Lung (tissue), 12 donors: ENCODE results near the gene PTPN3. TPM values are rescaled to one million over a fixed set of nuclear protein-coding genes. Genes with fewer than 3 reads are reported as not detected.

Source experiments
- ATAC-seq: fragments of 200-7000 bp; cut with Tn5 transposase; one replicate; pipeline ENCODE4 v1.9.1; 2020; ENCODE audit warnings: moderate number of reproducible peaks; ENCODE audit not compliant: insufficient read depth, low FRiP score
- DNase-seq, 3 donors: peaks; one replicate each; pipeline ENCODE4 v3.0.0-alpha.2; 2013 to 2017
- H3K27ac ChIP-seq, 2 donors: one replicate each; pipeline ENCODE4 v1.5.1; 2013; ENCODE audit warnings: mild to moderate bottlenecking in 2 of 2, moderate library complexity in 2 of 2, control low read depth in 1 of 2, inconsistent platforms in 1 of 2, low read depth in 1 of 2, low read length in 1 of 2
- H3K27me3 ChIP-seq, 3 donors: one replicate each; pipeline ENCODE4 v1.5.1; 2013; ENCODE audit warnings: low read length in 2 of 3; ENCODE audit not compliant: control insufficient read depth in 3 of 3, insufficient read depth in 3 of 3
- H3K36me3 ChIP-seq, 4 donors: one replicate each; pipeline ENCODE4 v1.5.1; 2013; ENCODE audit warnings: low read length in 4 of 4, mild to moderate bottlenecking in 1 of 4, moderate library complexity in 1 of 4; ENCODE audit not compliant: control insufficient read depth in 4 of 4, insufficient read depth in 4 of 4
- H3K4me1 ChIP-seq, 5 donors: one replicate each; pipeline ENCODE4 v1.5.1; 2013; ENCODE audit warnings: low read length in 5 of 5, mild to moderate bottlenecking in 2 of 5, moderate library complexity in 1 of 5; ENCODE audit not compliant: control insufficient read depth in 5 of 5, insufficient read depth in 5 of 5
- H3K4me3 ChIP-seq: one replicate; pipeline ENCODE4 v1.5.1; 2013; ENCODE audit warnings: mild to moderate bottlenecking, control low read depth, moderate library complexity
- H3K9ac ChIP-seq, 2 donors: one replicate each; pipeline ENCODE4 v1.5.1; 2013; ENCODE audit warnings: low read length in 2 of 2, control low read depth in 1 of 2; ENCODE audit not compliant: insufficient read depth in 1 of 2
- H3K9me3 ChIP-seq, 4 donors: one replicate each; pipeline ENCODE4 v1.5.1; 2013; ENCODE audit warnings: low read length in 3 of 4, mild to moderate bottlenecking in 1 of 4, moderate library complexity in 1 of 4; ENCODE audit not compliant: control insufficient read depth in 4 of 4, insufficient read depth in 3 of 4
- CTCF ChIP-seq: IDR thresholded peaks from 2 replicates; pipeline ENCODE4 v1.5.1; 2012; ENCODE audit warnings: mild to moderate bottlenecking; ENCODE audit errors: control extremely low read depth, extremely low read depth
- WGBS, 2 donors: extraction: QIAGEN DNeasy Blood & Tissue Kit; methylation state at CpG; one replicate each; pipeline ENCODE4 v1.1.7; 2013; 5-methylcytosine and 5-hydroxymethylcytosine counted together
- polyA plus RNA-seq, 2 donors: library from polyadenylated mRNA; stranded (reverse); fragments of 200-250 nt; gene quantifications; one replicate each; pipeline ENCODE4 v1.2.1, GENCODE V29; 2013
- total RNA-seq, 2 donors: library from RNA; depleted of rRNA in 1 of 2; stranded (reverse); fragments of >200 nt in 1 of 2; gene quantifications; one replicate each; pipeline ENCODE4 v1.2.1, GENCODE V29; 2014 to 2021
- donor health status: control.
- donor health status: control.
- donor health status: Bipolar disorder and iron deficiency.
- donor health status: healthy.
- donor health status: DM: yes; HTN: yes; CAD: no.

PTPN3 gene
- total and polyA plus RNA-seq, 4 donors = 5.7 to 16.9 (median 11.2) TPM

DNA sequence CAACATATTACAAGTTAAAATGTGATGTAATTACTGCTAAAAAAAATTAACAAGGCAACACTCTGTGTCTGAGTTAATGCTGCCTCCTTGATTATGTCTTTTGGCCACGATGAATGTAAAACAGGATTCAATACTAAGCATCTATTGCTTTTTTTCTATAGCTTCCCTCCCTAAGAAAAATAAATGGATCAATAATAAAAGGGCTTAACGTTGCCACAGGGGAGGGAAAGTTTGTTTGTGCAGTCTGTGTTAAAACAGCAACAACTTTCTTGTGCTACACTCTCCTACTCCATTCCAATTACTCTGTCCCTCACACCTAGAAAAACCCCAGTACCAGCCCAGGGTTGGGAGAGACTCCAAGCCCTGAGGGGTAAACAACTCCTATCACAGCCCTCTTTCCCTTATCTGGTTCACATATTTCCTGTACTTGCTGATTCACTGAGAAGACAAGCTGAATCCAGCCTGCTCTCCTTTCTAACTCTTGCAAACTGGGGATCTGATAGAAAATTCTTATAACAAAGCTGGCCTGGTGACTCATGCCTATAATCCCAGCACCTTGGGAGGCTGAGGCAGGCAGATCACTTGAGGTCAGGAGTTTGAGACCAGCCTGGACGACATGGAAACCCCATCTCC, 44.8 kb downstream of the PTPN3 start:
- Histone ChIP-seq H3K4me1 (peaks cover 0 to 3% (median 0%) of the 10 kb centered on the region in 5 donors), H3K27ac (no peak overlapping the region), H3K9ac (no peak overlapping the region), H3K9me3 (no peaks in the 10 kb centered on the region), H3K27me3 (no peaks in the 10 kb centered on the region), H3K36me3 (peaks cover 0 to 2% (median 0%) of the 10 kb centered on the region in 4 donors), H3K4me3 (no peak overlapping the region)
- TF ChIP-seq CTCF = no peak
- no peak for ATAC-seq
- no peak for DNase-seq
- 65 to 85% methylated on average over 3 of the region's 3 CpGs for WGBS, 2 donors

DNA sequence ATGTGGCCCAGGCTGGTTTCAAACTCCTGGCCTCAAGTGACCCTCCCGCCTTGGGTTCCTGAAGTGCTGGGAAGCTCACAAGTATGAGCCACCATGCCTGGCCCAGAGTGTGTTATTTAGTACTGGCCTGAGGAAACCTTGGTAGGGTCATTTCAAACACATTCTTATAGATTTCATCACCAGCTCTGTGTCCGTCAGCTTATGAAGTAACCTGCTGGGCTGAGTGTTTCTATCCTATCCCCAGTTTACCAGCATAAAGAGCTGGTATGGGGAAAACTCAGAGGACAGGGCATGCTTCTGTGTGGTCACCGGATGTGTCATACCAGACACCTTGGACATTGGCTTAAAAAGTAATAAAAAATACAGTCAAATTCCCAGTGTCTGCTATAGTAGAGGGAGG, 45.3 kb downstream of the PTPN3 start:
- Histone ChIP-seq H3K4me3 (no peak overlapping the region), H3K27ac (no peak overlapping the region), H3K27me3 (no peaks in the 10 kb centered on the region), H3K4me1 (no peaks in the 10 kb centered on the region), H3K36me3 (peaks cover 0 to 2% (median 0%) of the 10 kb centered on the region in 4 donors), H3K9me3 (no peaks in the 10 kb centered on the region), H3K9ac (no peak overlapping the region)
- no peak for TF ChIP-seq CTCF
- ATAC-seq (no peak), DNase-seq (no peak)
- 86 to 88% methylated on average over 3 of the region's 3 CpGs for WGBS, 2 donors

DNA sequence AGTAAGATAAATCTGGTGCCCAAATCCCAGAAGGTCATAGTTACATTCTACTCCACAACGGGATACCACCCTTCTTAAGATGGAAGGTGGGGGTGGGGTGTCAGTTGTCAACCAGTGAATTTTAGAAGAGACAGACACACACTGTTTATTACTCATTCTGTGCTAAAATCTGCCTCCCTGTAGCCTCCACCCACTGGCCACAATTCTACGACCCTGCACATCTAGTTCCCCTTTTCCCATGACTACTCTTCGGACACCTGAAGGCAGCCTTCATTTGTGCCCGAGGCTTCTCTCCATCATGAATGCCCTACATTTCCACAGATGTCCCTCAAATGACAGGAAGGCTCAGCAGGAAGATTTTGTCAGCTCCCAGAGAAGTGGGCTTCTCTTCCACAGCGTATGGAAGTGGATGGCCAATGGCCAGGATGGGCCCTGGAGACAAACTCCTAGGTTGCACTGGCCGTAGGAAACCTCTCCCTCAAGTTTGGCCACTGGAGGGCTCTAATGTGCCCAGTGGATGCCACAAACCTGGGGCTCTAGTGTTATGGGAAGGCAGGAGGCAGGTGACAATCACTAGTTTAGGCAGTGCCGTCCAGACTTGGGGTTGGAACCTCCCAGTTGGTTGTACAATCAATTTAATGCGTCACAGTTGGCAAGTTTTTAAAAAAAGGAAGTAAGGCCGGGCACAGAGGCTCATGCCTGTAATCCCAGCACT, 46.6 kb downstream of the PTPN3 start:
- no peak for ATAC-seq
- Histone ChIP-seq H3K9me3 (no peaks in the 10 kb centered on the region), H3K9ac (no peak overlapping the region), H3K27ac (no peak overlapping the region), H3K27me3 (no peaks in the 10 kb centered on the region), H3K4me1 (no peaks in the 10 kb centered on the region), H3K4me3 (no peak overlapping the region), H3K36me3 (peaks cover 0 to 2% (median 0%) of the 10 kb centered on the region in 4 donors)
- TF ChIP-seq CTCF = no peak
- DNase-seq = no peak
- WGBS, 2 donors = 69 to 76% methylated on average over 9 of the region's 9 CpGs
